ENCODE data around the gene KRTCAP3. TPM values are rescaled to one million over a fixed set of nuclear protein-coding genes. Genes with fewer than 3 reads are reported as not detected.

KRTCAP3 gene
- total RNA-seq, 2 experiments from 2014 or later: 1.9 to 6.9 TPM

DNA sequence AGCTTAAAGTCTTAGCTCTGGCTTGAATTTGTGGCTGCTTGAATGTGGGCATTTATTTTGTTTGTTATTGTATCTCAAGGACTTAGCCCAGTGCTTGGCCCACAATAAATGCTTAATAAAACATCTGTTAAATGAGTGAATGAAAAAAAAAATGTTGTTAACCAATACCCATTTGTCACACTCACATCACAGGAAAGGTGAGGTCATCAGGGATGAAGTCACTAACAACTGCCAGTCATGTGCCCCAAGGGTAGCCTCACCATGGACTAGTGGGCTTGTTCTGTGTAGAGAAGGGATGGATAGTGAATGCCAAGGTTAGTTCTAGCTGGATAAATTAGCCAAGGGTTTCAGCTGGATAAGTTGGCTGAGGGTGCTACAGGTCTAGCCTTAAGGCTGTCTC, 10.8 kb upstream of the KRTCAP3 start:
- POLR2A ChIA-PET: interaction anchor here (1.0 kb wide), 1 partner anchor 22 kb away, joined by 5 read pairs; the partner anchor contains the start of gene PPM1G
- Histone ChIP-seq H3K9me2 (ENCODE audit: insufficient read depth, low read length) (no peaks in the 10 kb centered on the region), H3K4me3 (ENCODE audit: low read depth, low read length, poor library complexity, severe bottlenecking) (no peak overlapping the region), H3K4me2 (ENCODE audit: low read length) (no peak overlapping the region), H4K20me1 (ENCODE audit: insufficient read depth, low read length) (peaks cover 11% of the 10 kb centered on the region), H3K36me3 (ENCODE audit: insufficient read depth, low read length) (peaks cover 36% of the 10 kb centered on the region), H3K27ac (ENCODE audit: low read depth, low read length, poor library complexity, severe bottlenecking) (no peak overlapping the region), H3K4me1 (ENCODE audit: insufficient read depth, low read length, poor library complexity, severe bottlenecking) (peaks cover 21% of the 10 kb centered on the region), H3K79me2 (ENCODE audit: insufficient read depth, low read depth, low read length) (peaks cover 35% of the 10 kb centered on the region), H3K9me3 (ENCODE audit: low read length) (no peaks in the 10 kb centered on the region), H2AFZ (ENCODE audit: low read length) (no peak overlapping the region)
- CTCF ChIA-PET (ENCODE audit: unreplicated experiment): no interaction called here
- intact Hi-C loops (cut with micrococcal nuclease; ENCODE audit: unreplicated experiment): no loop called here
- no peak for DNase-seq (ENCODE audit: low spot score)
- BruUV-seq (replicated peaks): no TSS peak
- TF ChIP-seq, protein P1, sequence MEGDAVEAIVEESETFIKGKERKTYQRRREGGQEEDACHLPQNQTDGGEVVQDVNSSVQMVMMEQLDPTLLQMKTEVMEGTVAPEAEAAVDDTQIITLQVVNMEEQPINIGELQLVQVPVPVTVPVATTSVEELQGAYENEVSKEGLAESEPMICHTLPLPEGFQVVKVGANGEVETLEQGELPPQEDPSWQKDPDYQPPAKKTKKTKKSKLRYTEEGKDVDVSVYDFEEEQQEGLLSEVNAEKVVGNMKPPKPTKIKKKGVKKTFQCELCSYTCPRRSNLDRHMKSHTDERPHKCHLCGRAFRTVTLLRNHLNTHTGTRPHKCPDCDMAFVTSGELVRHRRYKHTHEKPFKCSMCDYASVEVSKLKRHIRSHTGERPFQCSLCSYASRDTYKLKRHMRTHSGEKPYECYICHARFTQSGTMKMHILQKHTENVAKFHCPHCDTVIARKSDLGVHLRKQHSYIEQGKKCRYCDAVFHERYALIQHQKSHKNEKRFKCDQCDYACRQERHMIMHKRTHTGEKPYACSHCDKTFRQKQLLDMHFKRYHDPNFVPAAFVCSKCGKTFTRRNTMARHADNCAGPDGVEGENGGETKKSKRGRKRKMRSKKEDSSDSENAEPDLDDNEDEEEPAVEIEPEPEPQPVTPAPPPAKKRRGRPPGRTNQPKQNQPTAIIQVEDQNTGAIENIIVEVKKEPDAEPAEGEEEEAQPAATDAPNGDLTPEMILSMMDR (conservative IDR thresholded peaks at IDR 0.05; ENCODE audit: low read length): no peak
- TF ChIP-seq EZH2phosphoT487 (IDR thresholded peaks at IDR 0.05; ENCODE audit: borderline replicate concordance, low read depth, low read length): no peak

DNA sequence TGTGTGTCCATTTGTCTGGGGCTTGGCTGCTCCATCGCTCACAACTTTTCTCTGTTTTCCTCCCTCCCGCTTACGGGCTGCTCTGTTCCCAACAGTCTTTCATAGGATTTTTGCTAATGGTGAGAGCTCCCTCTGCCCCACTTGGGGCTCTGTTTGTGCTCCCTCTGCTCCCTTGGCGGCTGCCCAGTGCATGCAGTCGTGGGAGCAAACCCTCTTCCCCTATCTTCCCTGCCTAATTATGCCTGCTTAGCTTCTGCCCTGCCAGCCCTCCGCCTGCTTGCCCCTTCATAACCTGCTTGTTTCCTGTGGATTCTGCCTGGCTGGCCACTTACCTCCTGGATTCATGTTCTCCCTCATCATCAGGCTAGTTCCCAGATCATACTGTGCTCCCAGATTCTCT, 6.6 kb upstream of the KRTCAP3 start:
- Histone ChIP-seq H2AFZ (ENCODE audit: low read length) (no peak overlapping the region), H3K9me2 (ENCODE audit: insufficient read depth, low read length) (no peaks in the 10 kb centered on the region), H3K79me2 (ENCODE audit: insufficient read depth, low read depth, low read length) (peaks cover 19% of the 10 kb centered on the region), H3K4me1 (ENCODE audit: insufficient read depth, low read length, poor library complexity, severe bottlenecking) (peaks cover 2% of the 10 kb centered on the region), H3K4me2 (ENCODE audit: low read length) (no peak overlapping the region), H4K20me1 (ENCODE audit: insufficient read depth, low read length) (no peaks in the 10 kb centered on the region; the same call in 1 of the 2 replicates), H3K27ac (ENCODE audit: low read depth, low read length, poor library complexity, severe bottlenecking) (no peak overlapping the region), H3K9me3 (ENCODE audit: low read length) (no peaks in the 10 kb centered on the region), H3K36me3 (ENCODE audit: insufficient read depth, low read length) (peaks cover 73% of the 10 kb centered on the region), H3K4me3 (ENCODE audit: low read depth, low read length, poor library complexity, severe bottlenecking) (no peak overlapping the region)
- POLR2A ChIA-PET: interaction anchor here (0.7 kb wide), 1 partner anchor 24 kb away, joined by 3 read pairs; no protein-coding TSS in a partner anchor
- TF ChIP-seq, protein P1 (conservative IDR thresholded peaks at IDR 0.05; ENCODE audit: low read length): no peak
- no peak for TF ChIP-seq EZH2phosphoT487 (IDR thresholded peaks at IDR 0.05; ENCODE audit: borderline replicate concordance, low read depth, low read length)
- BruUV-seq (replicated peaks): no TSS peak
- no peak for DNase-seq (ENCODE audit: low spot score)
- CTCF ChIA-PET (ENCODE audit: unreplicated experiment): no interaction called here
- intact Hi-C loops (cut with micrococcal nuclease; ENCODE audit: unreplicated experiment): no loop called here

DNA sequence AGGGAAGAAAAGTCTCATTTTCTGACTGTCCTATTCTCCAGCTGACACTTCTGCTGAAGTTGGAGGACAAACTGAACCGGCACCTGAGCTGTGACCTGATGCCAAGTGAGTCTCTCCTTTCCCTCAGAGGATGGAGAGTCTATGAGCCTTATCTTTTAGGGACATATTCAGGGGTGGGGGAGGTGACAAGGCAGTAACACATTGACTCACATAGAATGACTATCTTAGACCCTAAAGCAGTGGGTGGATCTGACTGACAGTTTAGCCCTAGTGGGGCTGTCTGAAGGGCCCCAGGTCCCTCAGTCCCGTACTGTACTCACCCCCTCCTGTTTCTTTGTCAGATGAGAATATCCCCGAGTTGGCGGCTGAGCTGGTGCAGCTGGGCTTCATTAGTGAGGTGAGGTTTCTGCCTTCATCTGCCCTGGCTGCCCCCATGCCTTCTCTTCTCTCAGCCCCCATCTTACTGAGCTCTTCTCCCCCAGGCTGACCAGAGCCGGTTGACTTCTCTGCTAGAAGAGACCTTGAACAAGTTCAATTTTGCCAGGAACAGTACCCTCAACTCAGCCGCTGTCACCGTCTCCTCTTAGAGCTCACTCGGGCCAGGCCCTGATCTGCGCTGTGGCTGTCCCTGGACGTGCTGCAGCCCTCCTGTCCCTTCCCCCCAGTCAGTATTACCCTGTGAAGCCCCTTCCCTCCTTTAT, 805 bp upstream of the KRTCAP3 start:
- H2AFZ ChIP-seq (ENCODE audit: low read length): no peak overlapping the region
- H4K20me1 ChIP-seq (ENCODE audit: insufficient read depth, low read length): no peaks in the 10 kb centered on the region
- H3K79me2 ChIP-seq (ENCODE audit: insufficient read depth, low read depth, low read length): no peaks in the 10 kb centered on the region
- BruUV-seq (replicated peaks): no TSS peak
- no peak for TF ChIP-seq EZH2phosphoT487 (IDR thresholded peaks at IDR 0.05; ENCODE audit: borderline replicate concordance, low read depth, low read length)
- TF ChIP-seq, protein P1 (conservative IDR thresholded peaks at IDR 0.05; ENCODE audit: low read length): no peak
- CTCF ChIA-PET (ENCODE audit: unreplicated experiment): no interaction called here
- intact Hi-C loops (cut with micrococcal nuclease; ENCODE audit: unreplicated experiment): no loop called here
- no peaks in the 10 kb centered on the region for H3K9me3 ChIP-seq (ENCODE audit: low read length)
- H3K9me2 ChIP-seq (ENCODE audit: insufficient read depth, low read length): no peaks in the 10 kb centered on the region
- POLR2A ChIA-PET: no interaction called here
- no peak overlapping the region for H3K4me2 ChIP-seq (ENCODE audit: low read length)
- H3K27ac ChIP-seq (ENCODE audit: low read depth, low read length, poor library complexity, severe bottlenecking): no peak overlapping the region
- H3K36me3 ChIP-seq (ENCODE audit: insufficient read depth, low read length): peaks cover 61% of the 10 kb centered on the region
- H3K4me3 ChIP-seq (ENCODE audit: low read depth, low read length, poor library complexity, severe bottlenecking): no peak overlapping the region
- H3K4me1 ChIP-seq (ENCODE audit: insufficient read depth, low read length, poor library complexity, severe bottlenecking): no peaks in the 10 kb centered on the region
- no peak for DNase-seq (ENCODE audit: low spot score)

All from OCI-LY7 (cell line).